Ishikawa (cell line): ENCODE measurements around the gene PHLDA3.

Source experiments
- CEBPB ChIP-seq: IDR thresholded peaks from 2 replicates; pipeline ENCODE4 v1.6.1; 2012
- CREB1 ChIP-seq: IDR thresholded peaks from 2 replicates; pipeline ENCODE4 v1.6.1; 2012; ENCODE audit warnings: low read depth
- EGR1 ChIP-seq: IDR thresholded peaks from 2 replicates; pipeline ENCODE4 v1.6.1; 2012
- EP300 ChIP-seq: IDR thresholded peaks from 2 replicates; pipeline ENCODE4 v1.6.1; 2012; ENCODE audit warnings: borderline replicate concordance
- FOXM1 ChIP-seq: IDR thresholded peaks from 2 replicates; pipeline ENCODE4 v1.6.1; 2012; ENCODE audit warnings: low read depth, borderline replicate concordance
- MAX ChIP-seq: IDR thresholded peaks from 2 replicates; pipeline ENCODE4 v1.6.1; 2012
- NFIC ChIP-seq: IDR thresholded peaks from 2 replicates; pipeline ENCODE4 v1.6.1; 2012
- RAD21 ChIP-seq: IDR thresholded peaks from 2 replicates; pipeline ENCODE4 v1.6.1; 2012; ENCODE audit warnings: low read depth
- REST ChIP-seq: IDR thresholded peaks from 2 replicates; pipeline ENCODE4 v1.6.1; 2012; ENCODE audit warnings: low read depth, mild to moderate bottlenecking
- TAF1 ChIP-seq: IDR thresholded peaks from 2 replicates; pipeline ENCODE4 v1.6.1; 2012; ENCODE audit warnings: low read depth, mild to moderate bottlenecking
- TCF12 ChIP-seq: IDR thresholded peaks from 2 replicates; pipeline ENCODE4 v1.6.1; 2012; ENCODE audit warnings: low read depth
- TEAD4 ChIP-seq: IDR thresholded peaks from 2 replicates; pipeline ENCODE4 v1.6.1; 2012
- USF1 ChIP-seq: IDR thresholded peaks from 2 replicates; pipeline ENCODE4 v1.6.1; 2012
- YY1 ChIP-seq: IDR thresholded peaks from 2 replicates; pipeline ENCODE4 v1.6.1; 2012; ENCODE audit warnings: low read depth
- ZBTB7A ChIP-seq: IDR thresholded peaks from 2 replicates; pipeline ENCODE4 v1.6.1; 2012; ENCODE audit warnings: low read depth

PHLDA3 gene

GRCh38 chr1:201459775-201460174 is 9.2 kb downstream of the PHLDA3 start:
- TF ChIP-seq EGR1: no peak
- 0 out of 2 replicates have a peak, but pooled peaks have one; percentile 1 for TF ChIP-seq MAX

GRCh38 chr1:201459052-201459451 is 9.9 kb downstream of the PHLDA3 start:
- no peak for TF ChIP-seq FOXM1
- no peak for TF ChIP-seq EP300
- TF ChIP-seq CEBPB: no peak

GRCh38 chr1:201457508-201457960 is 11.5 kb downstream of the PHLDA3 start:
- TF ChIP-seq CEBPB: no peak
- TF ChIP-seq TCF12: no peak
- no peak for TF ChIP-seq ZBTB7A
- TF ChIP-seq EGR1: no peak
- TF ChIP-seq USF1: no peak
- no peak for TF ChIP-seq EP300
- TF ChIP-seq TAF1: no peak
- no peak for TF ChIP-seq RAD21
- TF ChIP-seq MAX: no peak
- no peak for TF ChIP-seq CREB1
- no peak for TF ChIP-seq NFIC
- no peak for TF ChIP-seq TEAD4

- TF ChIP-seq USF1 (no peak), CEBPB (peak; percentile 76; the same call in 1 of the 2 replicates), MAX (0 out of 2 replicates have a peak, but pooled peaks have one; percentile 28)
Observed at GRCh38 chr1:201456499-201457309, 12.3 kb downstream of the PHLDA3 start.

GRCh38 chr1:201455098-201455497 is 13.9 kb downstream of the PHLDA3 start:
- TF ChIP-seq YY1 (no peak), USF1 (no peak), EGR1 (no peak), EP300 (no peak), FOXM1 (no peak), ZBTB7A (no peak), TAF1 (no peak), CEBPB (no peak), NFIC (no peak), CREB1 (no peak), REST (no peak), MAX (no peak), TEAD4 (no peak)

- TF ChIP-seq FOXM1 (no peak), EGR1 (no peak), ZBTB7A (no peak), NFIC (no peak), MAX (no peak), USF1 (no peak), TEAD4 (no peak), REST (no peak), TAF1 (no peak), TCF12 (no peak), YY1 (no peak), CREB1 (no peak)
Observed at GRCh38 chr1:201454608-201455007, 14.4 kb downstream of the PHLDA3 start.
